Measurements from ENCODE around the gene CASP6. TPM values are rescaled to one million over a fixed set of nuclear protein-coding genes. Genes with fewer than 3 reads are reported as not detected.

The CASP6 gene
- total and polyA plus RNA-seq, 2 of the 8 experiments (the other 6 are each of a cell fraction or from before 2014, with no cell fraction given) = 29.5 to 35.1 TPM

DNA sequence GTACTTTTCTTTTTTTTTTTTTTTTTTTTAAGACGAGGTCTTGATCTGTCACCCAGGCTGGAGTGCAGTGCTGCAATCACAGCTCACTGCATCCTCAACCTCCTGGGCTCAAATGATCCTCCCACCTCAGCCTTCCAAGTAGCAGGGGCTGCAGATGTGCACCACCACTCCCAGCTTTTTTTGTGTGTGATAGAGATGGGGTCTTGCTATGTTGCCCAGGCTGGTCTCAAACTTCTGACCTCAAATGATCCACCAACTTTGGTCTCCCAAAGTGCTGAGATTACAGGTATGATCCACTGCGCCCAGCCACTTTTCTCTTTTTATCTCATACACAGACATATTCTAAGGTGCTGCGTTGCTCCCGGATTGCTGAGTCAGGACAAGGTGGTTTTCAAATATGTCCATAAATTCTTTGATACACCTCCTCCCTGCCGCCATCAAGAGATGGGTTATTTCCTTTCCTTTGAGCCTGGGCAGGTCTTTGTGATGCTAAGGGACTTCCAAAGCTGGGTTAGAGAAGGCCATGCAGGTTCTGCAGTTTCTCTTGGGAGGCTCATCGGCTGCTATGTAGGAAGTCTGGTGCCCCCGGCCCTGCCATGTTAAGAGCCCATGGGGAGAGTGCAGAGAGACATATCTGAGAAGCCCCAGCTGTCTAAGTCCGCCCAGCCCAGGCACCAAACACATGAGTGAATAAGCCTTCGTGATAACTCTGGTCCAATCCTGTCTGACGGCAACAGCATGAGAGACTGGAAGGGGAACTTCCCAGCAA lies 35.0 kb upstream of the CASP6 start:
- Histone ChIP-seq H2BK5ac (ENCODE audit: low read depth, low read length) (no peak overlapping the region), H3K9me3 (ENCODE audit: insufficient read depth in 2 of 2, low read depth in 1 of 2, low read length in 1 of 2) (no peaks in the 10 kb centered on the region), H4K5ac (ENCODE audit: insufficient read length, low read depth, low read length) (no peak overlapping the region), H3K4me2 (ENCODE audit: insufficient read depth in 1 of 2, low read depth in 2 of 2, low read length in 2 of 2) (no peak overlapping the region), H3K27me3 (replicated peaks in 1 of 4; ENCODE audit: control insufficient read depth in 3 of 4, extremely low read depth in 1 of 4, insufficient read depth in 3 of 4, low read length in 3 of 4) (no peaks in the 10 kb centered on the region), H3K4me1 (replicated peaks in 1 of 4; ENCODE audit: control insufficient read depth in 3 of 4, insufficient read depth in 4 of 4, low read length in 3 of 4) (no peaks in the 10 kb centered on the region), H3K79me2 (ENCODE audit: control insufficient read depth in 1 of 2, insufficient read depth in 2 of 2, low read length in 2 of 2) (no peaks in the 10 kb centered on the region), H3K4ac (replicated peaks; ENCODE audit: insufficient read length, low read depth, low read length) (no peak overlapping the region), H2BK120ac (replicated peaks; ENCODE audit: low read depth, low read length) (no peak overlapping the region), H2BK12ac (ENCODE audit: low read depth, low read length) (no peak overlapping the region), H4K20me1 (replicated peaks in 1 of 2; ENCODE audit: control insufficient read depth in 1 of 2, insufficient read depth in 2 of 2, low read length in 2 of 2) (no peaks in the 10 kb centered on the region), H3K14ac (ENCODE audit: insufficient read length) (no peak overlapping the region), H4K91ac (replicated peaks; ENCODE audit: insufficient read length, low read length) (no peak overlapping the region), H3K18ac (ENCODE audit: extremely low read depth, low read length) (no peak overlapping the region), H3K9ac (replicated peaks in 1 of 4; ENCODE audit: extremely low read depth in 1 of 4, low read depth in 3 of 4, low read length in 3 of 4) (no peak overlapping the region), H3K23me2 (ENCODE audit: low read depth, low read length) (no peaks in the 10 kb centered on the region; the same call in 1 of the 2 replicates), H3K23ac (ENCODE audit: insufficient read length) (no peak overlapping the region), H4K8ac (ENCODE audit: extremely low read depth, insufficient read depth, low read length) (no peak overlapping the region), H2AK5ac (ENCODE audit: low read depth, low read length) (no peak overlapping the region), H2BK20ac (ENCODE audit: low read length) (no peak overlapping the region), H2BK15ac (ENCODE audit: low read length) (no peak overlapping the region), H3K56ac (replicated peaks; ENCODE audit: insufficient read length, low read depth, low read length) (no peak overlapping the region), H3K4me3 (ENCODE audit: extremely low read depth in 1 of 4, insufficient read depth in 2 of 4, low read depth in 3 of 4, low read length in 4 of 4) (no peak overlapping the region), H2AFZ (ENCODE audit: low read length) (no peak overlapping the region), H3K27ac (ENCODE audit: low read depth, low read length) (no peak overlapping the region), H3K36me3 (ENCODE audit: control insufficient read depth in 2 of 4, insufficient read depth in 4 of 4, low read length in 3 of 4) (no peaks in the 10 kb centered on the region), H3K79me1 (ENCODE audit: low read depth, low read length) (no peaks in the 10 kb centered on the region)
- POLR2A ChIA-PET (ENCODE audit: partially characterized antibody) = no interaction called here
- FAIRE-seq (no peak), DNase-seq (ENCODE audit: low read depth in 1 of 2, low spot score in 2 of 2) (no peak)
- CTCF ChIA-PET (ENCODE audit: partially characterized antibody) = no interaction called here
- WGBS, 2 experiments (ENCODE audit: extremely low coverage in 1 of 2, insufficient coverage in 1 of 2, insufficient read length in 1 of 2, insufficient replicate concordance in 2 of 2, low coverage in 1 of 2, low lambda C conversion rate in 2 of 2, missing lambda C conversion rate in 1 of 2) = 89% methylated on average over 9 of the region's 10 CpGs; no CpG with 5 or more reads in 1 of the 2 experiments
- TF ChIP-seq NANOG (IDR thresholded peaks at IDR 0.05; ENCODE audit: insufficient read depth, low read depth, low read length, poor library complexity, severe bottlenecking) (no peak), POU5F1 (IDR thresholded peaks at IDR 0.05; ENCODE audit: low read depth, low read length) (no peak), KDM1A (IDR thresholded peaks at IDR 0.05; ENCODE audit: borderline replicate concordance, low read length) (no peak), EGR1 (IDR thresholded peaks at IDR 0.05; ENCODE audit: borderline replicate concordance, low read depth, low read length) (no peak), EZH2 (IDR thresholded peaks at IDR 0.05; ENCODE audit: low read depth, low read length, severe bottlenecking) (no peak), RBBP5 (IDR thresholded peaks at IDR 0.05; ENCODE audit: borderline replicate concordance, low read depth, low read length) (no peak), RAD21 (IDR thresholded peaks at IDR 0.05 in 1 of 2, conservative IDR thresholded peaks at IDR 0.05 in 1 of 2; ENCODE audit: low read depth in 2 of 2, low read length in 2 of 2) (no peak), SP1 (IDR thresholded peaks at IDR 0.05; ENCODE audit: low read depth, low read length) (no peak), JUN (IDR thresholded peaks at IDR 0.05; ENCODE audit: low read depth, low read length) (no peak), CTCF (IDR thresholded peaks at IDR 0.05; ENCODE audit: control extremely low read depth in 1 of 3, insufficient read depth in 1 of 3, low read depth in 1 of 3, low read length in 3 of 3) (no peak)
